ENCODE results near the gene S100A14.

S100A14 gene

GRCh38 chr1:153624965-153625611 lies 9.0 kb upstream of the S100A14 start:
- no peak overlapping the region for H3K27ac ChIP-seq
- no peak for TF ChIP-seq CTCF (conservative IDR thresholded peaks at IDR 0.05)

- H3K27ac ChIP-seq: no peak overlapping the region
- TF ChIP-seq CTCF (conservative IDR thresholded peaks at IDR 0.05): no peak
These were observed 7.0 kb upstream of the S100A14 start for GRCh38 chr1:153623101-153623500.

- no peak overlapping the region for H3K27ac ChIP-seq
- no peak for TF ChIP-seq CTCF (conservative IDR thresholded peaks at IDR 0.05)
These were observed 3.0 kb upstream of the S100A14 start for GRCh38 chr1:153619171-153619570.

- peak; percentile 76 for TF ChIP-seq CTCF (conservative IDR thresholded peaks at IDR 0.05)
- no peak overlapping the region for H3K27ac ChIP-seq
These were observed 1.5 kb upstream of the S100A14 start for GRCh38 chr1:153617663-153618062.

GRCh38 chr1:153616917-153617311 lies 789 bp upstream of the S100A14 start:
- no peak for TF ChIP-seq CTCF (conservative IDR thresholded peaks at IDR 0.05)
- no peak overlapping the region for H3K27ac ChIP-seq

- TF ChIP-seq CTCF (conservative IDR thresholded peaks at IDR 0.05): no peak
- no peak overlapping the region for H3K27ac ChIP-seq
These were observed 719 bp downstream of the S100A14 start for GRCh38 chr1:153615406-153615805.

- no peak for TF ChIP-seq CTCF (conservative IDR thresholded peaks at IDR 0.05)
- no peak overlapping the region for H3K27ac ChIP-seq
These were observed 1.2 kb downstream of the S100A14 start for GRCh38 chr1:153614906-153615305.
